Right lobe of liver (tissue), 6 donors: Measurements from ENCODE around the gene ATF7IP. TPM values are rescaled to one million over a fixed set of nuclear protein-coding genes. Genes with fewer than 3 reads are reported as not detected.
A peak's percentile ranks its signal among the peaks of the same experiment; 100 is the strongest.

Experiments used
- ATAC-seq, 4 donors: fragments of 200-7000 bp; cut with Tn5 transposase; one replicate each; pipeline ENCODE4 v1.9.1; 2020; ENCODE audit warnings: mild to moderate bottlenecking in 4 of 4, moderate library complexity in 4 of 4
- DNase-seq, 3 donors: peaks; one replicate each; pipeline ENCODE4 v3.0.0-alpha.2; 2020
- H3K27ac ChIP-seq, 3 donors: fragments of 200-600 bp; one replicate each; pipeline ENCODE4 v1.8.0; 2022
- H3K27me3 ChIP-seq, 2 donors: fragments of 200-600 bp; one replicate each; pipeline ENCODE4 v1.8.0; 2022
- H3K36me3 ChIP-seq, 4 donors: fragments of 200-600 bp; sonication (generic) in 1 of 4; one replicate each; pipeline versions ENCODE4 v1.5.1 to v1.8.0; 2017 to 2022; ENCODE audit warnings: control low read depth in 1 of 4
- H3K4me1 ChIP-seq, 4 donors: fragments of 200-600 bp; sonication (generic) in 1 of 4; one replicate each; pipeline versions ENCODE4 v1.5.1 to v1.8.0; 2017 to 2022; ENCODE audit warnings: control low read depth in 1 of 4
- H3K4me3 ChIP-seq, 3 donors: fragments of 200-600 bp; one replicate each; pipeline ENCODE4 v1.8.0; 2022
- H3K9me3 ChIP-seq, 4 donors: fragments of 200-600 bp; sonication (generic) in 1 of 4; one replicate each; pipeline versions ENCODE4 v1.5.1 to v1.8.0; 2017 to 2022; ENCODE audit warnings: control low read depth in 1 of 4
- POLR2A ChIP-seq: fragments of 450-650 bp; IDR thresholded peaks from one replicate; pipeline ENCODE4 v1.6.1; 2017; ENCODE audit warnings: antibody characterized with exemption, mild to moderate bottlenecking
- WGBS: methylation state at CpG from one replicate; pipeline ENCODE4 v1.1.6; 2018; ENCODE audit warnings: low coverage, low lambda C conversion rate; ENCODE audit not compliant: insufficient coverage; ENCODE audit errors: missing lambda C conversion rate; 5-methylcytosine and 5-hydroxymethylcytosine counted together
- intact Hi-C, 2 donors: fragments of 100-400 bp; cut with DNase I; formaldehyde crosslinking; loops; one replicate each; pipeline versions ENCODE4 v1.11.2 to v1.14.1; 2022
- total RNA-seq, 6 experiments: library from RNA; depleted of rRNA in 2 of 6; stranded (reverse); fragments of >200 nt in 2 of 6; fragmentation: NEBNext Ultra II Directional in 3 of 6; extraction: Animal tissue kit (Norgen Biotek cat#: 25700) in 3 of 6; gene quantifications; one replicate each; pipeline versions ENCODE4 v1.1.0 to v1.2.4, GENCODE V29; 2016 to 2023
- TF ChIP-seq, protein P1 (sequence below), 4 donors: fragments of 200-600 bp in 3 of 4; fragments of 450-650 bp in 1 of 4; IDR thresholded peaks; one replicate each; pipeline versions ENCODE4 v1.5.1 to v1.8.0; 2016 to 2022; ENCODE audit warnings: antibody characterized with exemption in 4 of 4, mild to moderate bottlenecking in 2 of 4
- donor health status: DM: no; HTN: yes; CAD: no.
- donor health status: DM: no; HTN: no; CAD: no.
- donor health status: DM: no; HTN: no; CAD: no.
- donor health status: DM: no; HTN: yes; CAD: no.
- donor health status: DM: no; HTN: yes; CAD: no.

Gene ATF7IP
- total RNA-seq, 6 experiments from 2014 or later: 17.5 to 33.6 (median 27.4) TPM

- WGBS: 94% methylated on average over 7 of the region's 7 CpGs
- H3K27ac ChIP-seq: no peak overlapping the region
- intact Hi-C loops: no loop called here
Observed at GRCh38 chr12:14369311-14369710, 3.8 kb downstream of the ATF7IP start.

GRCh38 chr12:14373217-14373616 lies 7.7 kb downstream of the ATF7IP start:
- no peak for DNase-seq
- ATAC-seq: peak in 1 of 4 donors; percentile 44
- H3K27ac ChIP-seq: no peak overlapping the region
- H3K9me3 ChIP-seq: no peaks in the 10 kb centered on the region
- H3K4me1 ChIP-seq: no peaks in the 10 kb centered on the region
- H3K36me3 ChIP-seq: no peaks in the 10 kb centered on the region
- no peak for TF ChIP-seq POLR2A
- H3K27me3 ChIP-seq: no peaks in the 10 kb centered on the region
- H3K4me3 ChIP-seq: no peak overlapping the region
- intact Hi-C loops: no loop called here

More at GRCh38 chr12:14369311-14369710, 3.8 kb downstream of the ATF7IP start:
- DNase-seq (no peak), ATAC-seq (no peak)
- TF ChIP-seq, protein P1, sequence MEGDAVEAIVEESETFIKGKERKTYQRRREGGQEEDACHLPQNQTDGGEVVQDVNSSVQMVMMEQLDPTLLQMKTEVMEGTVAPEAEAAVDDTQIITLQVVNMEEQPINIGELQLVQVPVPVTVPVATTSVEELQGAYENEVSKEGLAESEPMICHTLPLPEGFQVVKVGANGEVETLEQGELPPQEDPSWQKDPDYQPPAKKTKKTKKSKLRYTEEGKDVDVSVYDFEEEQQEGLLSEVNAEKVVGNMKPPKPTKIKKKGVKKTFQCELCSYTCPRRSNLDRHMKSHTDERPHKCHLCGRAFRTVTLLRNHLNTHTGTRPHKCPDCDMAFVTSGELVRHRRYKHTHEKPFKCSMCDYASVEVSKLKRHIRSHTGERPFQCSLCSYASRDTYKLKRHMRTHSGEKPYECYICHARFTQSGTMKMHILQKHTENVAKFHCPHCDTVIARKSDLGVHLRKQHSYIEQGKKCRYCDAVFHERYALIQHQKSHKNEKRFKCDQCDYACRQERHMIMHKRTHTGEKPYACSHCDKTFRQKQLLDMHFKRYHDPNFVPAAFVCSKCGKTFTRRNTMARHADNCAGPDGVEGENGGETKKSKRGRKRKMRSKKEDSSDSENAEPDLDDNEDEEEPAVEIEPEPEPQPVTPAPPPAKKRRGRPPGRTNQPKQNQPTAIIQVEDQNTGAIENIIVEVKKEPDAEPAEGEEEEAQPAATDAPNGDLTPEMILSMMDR (IDR thresholded peaks at IDR 0.05): no peak
- no peak for TF ChIP-seq POLR2A
- Histone ChIP-seq H3K9me3 (no peaks in the 10 kb centered on the region), H3K4me3 (no peak overlapping the region), H3K36me3 (no peaks in the 10 kb centered on the region), H3K27me3 (no peaks in the 10 kb centered on the region), H3K4me1 (no peaks in the 10 kb centered on the region)

- peaks cover 0 to 11% (median 3%) of the 10 kb centered on the region in 4 donors for H3K9me3 ChIP-seq
- H3K4me3 ChIP-seq: no peak overlapping the region
- H3K27ac ChIP-seq: no peak overlapping the region
- peaks cover 0 to 2% (median 0%) of the 10 kb centered on the region in 4 donors for H3K36me3 ChIP-seq
- intact Hi-C loops: no loop called here
- TF ChIP-seq, protein P1 (IDR thresholded peaks at IDR 0.05): no peak
- no peak for TF ChIP-seq POLR2A
- DNase-seq: no peak
- no peak for ATAC-seq
- H3K4me1 ChIP-seq: peaks cover 0 to 19% (median 0%) of the 10 kb centered on the region in 4 donors
- no peaks in the 10 kb centered on the region for H3K27me3 ChIP-seq
Observed at GRCh38 chr12:14379508-14379907, 14.0 kb downstream of the ATF7IP start.

DNA sequence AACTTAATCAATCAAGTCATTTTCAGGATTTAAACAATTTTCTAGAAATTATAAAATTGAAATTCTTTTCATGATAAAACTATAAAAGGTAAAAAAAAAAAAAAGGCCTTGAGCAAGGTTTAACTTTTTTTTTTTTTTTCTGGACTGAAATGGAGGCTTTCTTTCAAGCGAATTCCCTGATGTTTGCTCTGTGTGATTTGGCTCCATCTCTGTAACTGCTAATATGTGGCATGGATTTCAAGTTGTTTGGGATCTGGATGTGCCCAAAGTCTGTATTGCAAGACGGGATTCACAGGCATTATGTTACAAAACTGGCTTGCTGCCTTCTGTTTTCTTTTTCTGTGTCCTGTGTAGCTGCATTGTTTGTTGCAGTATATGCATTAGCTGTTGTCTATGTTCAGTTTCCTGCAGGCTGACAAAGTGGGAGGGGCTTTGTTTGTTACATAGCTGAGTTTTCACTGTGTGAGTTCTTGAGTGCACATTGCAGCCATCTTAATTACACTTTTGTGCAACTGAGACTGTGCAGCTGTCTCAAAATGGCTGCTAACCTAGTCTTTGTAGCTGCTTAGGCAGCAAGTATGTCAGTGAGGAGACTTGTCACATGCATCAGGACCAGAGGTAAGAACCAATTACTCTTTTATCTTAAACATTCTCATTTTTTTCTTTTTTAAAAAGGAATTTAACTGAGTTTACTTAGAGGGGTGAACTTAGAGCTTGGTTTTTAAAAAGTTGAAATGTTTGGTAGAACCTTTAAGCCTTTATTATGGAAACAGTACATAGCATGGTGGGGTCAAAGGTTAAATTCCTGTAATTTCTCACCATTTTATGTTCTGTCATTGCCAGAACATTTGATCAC lies 19.5 kb downstream of the ATF7IP start:
- WGBS: 0% methylated on average over 2 of the region's 2 CpGs
- peak overlapping the region; percentile 28 to 60 (median 35) for H3K27ac ChIP-seq
- no peaks in the 10 kb centered on the region for H3K9me3 ChIP-seq
- ATAC-seq (peak; percentile 92 to 96 (median 93)), DNase-seq (peak in 1 of 3 donors; percentile 61)
- intact Hi-C loops: no loop called here
- no peaks in the 10 kb centered on the region for H3K27me3 ChIP-seq
- peaks cover 0 to 40% (median 5%) of the 10 kb centered on the region in 4 donors for H3K4me1 ChIP-seq
- peaks cover 0 to 2% (median 0%) of the 10 kb centered on the region in 4 donors for H3K36me3 ChIP-seq
- TF ChIP-seq, protein P1 (IDR thresholded peaks at IDR 0.05): no peak
- no peak for TF ChIP-seq POLR2A
- H3K4me3 ChIP-seq: peak overlapping the region; percentile 1 to 47 (median 17)

- intact Hi-C loops: no loop called here
- 38% methylated on average over 3 of the region's 3 CpGs for WGBS
- no peak for ATAC-seq
Observed at GRCh38 chr12:14387219-14387871, 21.9 kb downstream of the ATF7IP start.

More at GRCh38 chr12:14387219-14387871, 21.9 kb downstream of the ATF7IP start:
- Histone ChIP-seq H3K36me3 (no peaks in the 10 kb centered on the region), H3K27me3 (no peaks in the 10 kb centered on the region), H3K4me1 (peaks cover 0 to 50% (median 5%) of the 10 kb centered on the region in 4 donors), H3K4me3 (peak overlapping the region in 1 of 3 donors; percentile 47), H3K9me3 (no peaks in the 10 kb centered on the region), H3K27ac (peak overlapping the region in 1 of 3 donors; percentile 60)
- no peak for DNase-seq
- TF ChIP-seq POLR2A: no peak
- TF ChIP-seq, protein P1 (IDR thresholded peaks at IDR 0.05): no peak
